ENCODE data around the gene AGTPBP1.

- TF ChIP-seq CTCF (conservative IDR thresholded peaks at IDR 0.05) (no peak), ZFX (IDR thresholded peaks at IDR 0.05) (no peak)
These were observed 65.0 kb downstream of the AGTPBP1 start for GRCh38 chr9:85676790-85677189.

Measured in C4-2B (cell line).